Activated B cell treated with CpG ODN at 0.5 μM for 24 hours (primary cell): ENCODE results near the gene CTNND2. TPM values are rescaled to one million over a fixed set of nuclear protein-coding genes. Genes with fewer than 3 reads are reported as not detected.

Experiments
- ATAC-seq: fragments of 200-7000 bp; cut with Tn5 transposase; one replicate; pipeline ENCODE4 v1.10.0; 2021; ENCODE audit warnings: low read depth, mild to moderate bottlenecking, moderate library complexity
- CTCF ChIA-PET: fragments of 350-600 bp; sonication (Branson Sonifier 250); formaldehyde crosslinking; loops from one replicate; lab custom pipeline; 2021; ENCODE audit warnings: antibody characterized with exemption; lab: Charles Lee
- POLR2A ChIA-PET: fragments of 350-600 bp; sonication (Branson Sonifier 250); formaldehyde crosslinking; loops from one replicate; lab custom pipeline; 2021; ENCODE audit warnings: antibody characterized with exemption; lab: Charles Lee
- DNase-seq: peaks from one replicate; pipeline ENCODE4 v3.0.0; 2022
- H3K27ac Mint-ChIP-seq: one replicate; pipeline ENCODE4 v1.8.0; 2020; ENCODE audit warnings: mixed read lengths
- H3K27me3 Mint-ChIP-seq: one replicate; pipeline ENCODE4 v1.8.0; 2021; ENCODE audit warnings: mixed read lengths
- H3K36me3 Mint-ChIP-seq: one replicate; pipeline ENCODE4 v1.8.0; 2021; ENCODE audit warnings: low read depth, mixed read lengths
- H3K4me1 Mint-ChIP-seq: one replicate; pipeline ENCODE4 v1.8.0; 2021; ENCODE audit warnings: mixed read lengths
- H3K4me3 Mint-ChIP-seq: one replicate; pipeline ENCODE4 v1.8.0; 2020; ENCODE audit warnings: mild to moderate bottlenecking, mixed read lengths
- H3K9me3 Mint-ChIP-seq: one replicate; pipeline ENCODE4 v1.8.0; 2020; ENCODE audit warnings: mixed read lengths
- CTCF ChIP-seq: fragments of 200-600 bp; IDR thresholded peaks from one replicate; pipeline ENCODE4 v1.8.0; 2022; ENCODE audit warnings: antibody characterized with exemption, mild to moderate bottlenecking
- intact Hi-C: fragments of 100-400 bp; cut with micrococcal nuclease; formaldehyde crosslinking; loops from one replicate; pipeline ENCODE4 v1.15.1; 2024
- total RNA-seq: library from RNA; stranded (reverse); gene quantifications from 2 replicates; pipeline ENCODE4 v1.2.3, GENCODE V29; 2022

Gene CTNND2
- total RNA-seq, 1 donor from 2014 or later: not detected

GRCh38 chr5:11050596-11051304 lies 853.5 kb downstream of the CTNND2 start:
- no peaks in the 10 kb centered on the region for H3K36me3 Mint-ChIP-seq
- H3K27ac Mint-ChIP-seq: no peak overlapping the region

GRCh38 chr5:11048760-11049159 lies 855.5 kb downstream of the CTNND2 start:
- Mint-ChIP-seq H3K36me3 (no peaks in the 10 kb centered on the region), H3K9me3 (no peaks in the 10 kb centered on the region), H3K27me3 (peaks cover 4% of the 10 kb centered on the region), H3K4me3 (no peak overlapping the region), H3K27ac (no peak overlapping the region), H3K4me1 (no peaks in the 10 kb centered on the region)
- ChIA-PET POLR2A (no interaction called here), CTCF (no interaction called here)
- no peak for TF ChIP-seq CTCF
- ATAC-seq: no peak
- intact Hi-C loops: no loop called here
- no peak for DNase-seq

More at GRCh38 chr5:11050596-11051304, 853.5 kb downstream of the CTNND2 start:
- intact Hi-C loops: no loop called here
- no peak for TF ChIP-seq CTCF
- POLR2A ChIA-PET: no interaction called here
- no peak overlapping the region for H3K4me3 Mint-ChIP-seq
- H3K4me1 Mint-ChIP-seq: no peaks in the 10 kb centered on the region
- H3K9me3 Mint-ChIP-seq: no peaks in the 10 kb centered on the region
- ATAC-seq (no peak), DNase-seq (no peak)
- H3K27me3 Mint-ChIP-seq: peaks cover 3% of the 10 kb centered on the region
- CTCF ChIA-PET: no interaction called here

- TF ChIP-seq CTCF: no peak
- H3K36me3 Mint-ChIP-seq: no peaks in the 10 kb centered on the region
- DNase-seq (no peak), ATAC-seq (no peak)
- no peak overlapping the region for H3K27ac Mint-ChIP-seq
- intact Hi-C loops: no loop called here
- H3K4me1 Mint-ChIP-seq: no peaks in the 10 kb centered on the region
- ChIA-PET CTCF (no interaction called here), POLR2A (no interaction called here)
- H3K4me3 Mint-ChIP-seq: no peak overlapping the region
- no peaks in the 10 kb centered on the region for H3K9me3 Mint-ChIP-seq
- peaks cover 4% of the 10 kb centered on the region for H3K27me3 Mint-ChIP-seq
Observed at GRCh38 chr5:11047625-11048024, 856.6 kb downstream of the CTNND2 start.

- no peaks in the 10 kb centered on the region for H3K36me3 Mint-ChIP-seq
- no peaks in the 10 kb centered on the region for H3K9me3 Mint-ChIP-seq
- ATAC-seq (no peak), DNase-seq (no peak)
- ChIA-PET POLR2A (no interaction called here), CTCF (no interaction called here)
- peaks cover 7% of the 10 kb centered on the region for H3K27me3 Mint-ChIP-seq
- no peak for TF ChIP-seq CTCF
- H3K27ac Mint-ChIP-seq: no peak overlapping the region
- H3K4me1 Mint-ChIP-seq: no peaks in the 10 kb centered on the region
- H3K4me3 Mint-ChIP-seq: no peak overlapping the region
- intact Hi-C loops: no loop called here
Observed at GRCh38 chr5:11047030-11047429, 857.2 kb downstream of the CTNND2 start.

GRCh38 chr5:11046160-11046559 lies 858.1 kb downstream of the CTNND2 start:
- no peak for TF ChIP-seq CTCF
- no peak overlapping the region for H3K27ac Mint-ChIP-seq
- DNase-seq (no peak), ATAC-seq (no peak)
- ChIA-PET POLR2A (no interaction called here), CTCF (no interaction called here)
- H3K4me1 Mint-ChIP-seq: no peaks in the 10 kb centered on the region
- intact Hi-C loops: no loop called here
- H3K9me3 Mint-ChIP-seq: no peaks in the 10 kb centered on the region
- no peak overlapping the region for H3K4me3 Mint-ChIP-seq
- no peaks in the 10 kb centered on the region for H3K36me3 Mint-ChIP-seq
- H3K27me3 Mint-ChIP-seq: peaks cover 8% of the 10 kb centered on the region
